GM12864 (cell line): ENCODE data around the gene MAFB.

ENCODE experiments used
- DNase-seq: peaks from one replicate; pipeline ENCODE4 v3.0.0-alpha.2; 2011; ENCODE audit warnings: low read depth
- H3K4me3 ChIP-seq: 2 replicates; pipeline ENCODE4 v1.5.1; 2011; ENCODE audit warnings: mild to moderate bottlenecking, low read depth, low read length, control low read depth
- CTCF ChIP-seq: IDR thresholded peaks from 2 replicates; pipeline ENCODE4 v1.5.1; 2011; ENCODE audit warnings: low read depth, mild to moderate bottlenecking, moderate library complexity, low read length, control low read depth, inconsistent platforms; ENCODE audit errors: missing control alignments

MAFB gene

GRCh38 chr20:40678286-40678875 lies 10.7 kb downstream of the MAFB start:
- DNase-seq, result no peak
- TF ChIP-seq CTCF, result no peak
- no peak overlapping the region for H3K4me3 ChIP-seq

GRCh38 chr20:40677343-40677924 lies 11.6 kb downstream of the MAFB start:
- TF ChIP-seq CTCF, result no peak
- DNase-seq, result no peak
- H3K4me3 ChIP-seq, result no peak overlapping the region

- TF ChIP-seq CTCF, result no peak
- H3K4me3 ChIP-seq, result no peak overlapping the region
These were observed 12.4 kb downstream of the MAFB start for GRCh38 chr20:40676491-40677269.

GRCh38 chr20:40675599-40676221 lies 13.3 kb downstream of the MAFB start:
- no peak for TF ChIP-seq CTCF
- no peak overlapping the region for H3K4me3 ChIP-seq
- no peak for DNase-seq

More at GRCh38 chr20:40676491-40677269, 12.4 kb downstream of the MAFB start:
- DNase-seq, result no peak

GRCh38 chr20:40673442-40673841 lies 15.6 kb downstream of the MAFB start:
- TF ChIP-seq CTCF, result no peak
- DNase-seq, result no peak
- H3K4me3 ChIP-seq, result no peak overlapping the region

GRCh38 chr20:40672095-40672494 lies 16.9 kb downstream of the MAFB start:
- no peak for TF ChIP-seq CTCF
- no peak for DNase-seq
- no peak overlapping the region for H3K4me3 ChIP-seq
